Activated CD8-positive, alpha-beta memory T cell treated with anti-CD3 and anti-CD28 coated beads for 24 hours (primary cell): ENCODE results near the gene TAF10.

Experiments used
- DNase-seq: peaks from one replicate; pipeline ENCODE4 v3.0.0-alpha.2; 2020

The TAF10 gene

GRCh38 chr11:6576471-6577373 is 35.3 kb downstream of the TAF10 start:
- DNase-seq: no peak

- no peak for DNase-seq
These were observed 37.0 kb downstream of the TAF10 start for GRCh38 chr11:6574816-6575715.

- no peak for DNase-seq
These were observed 39.8 kb downstream of the TAF10 start for GRCh38 chr11:6572215-6572614.

GRCh38 chr11:6571434-6572008 is 40.5 kb downstream of the TAF10 start:
- DNase-seq: no peak

GRCh38 chr11:6570691-6571427 is 41.2 kb downstream of the TAF10 start:
- DNase-seq: no peak

- no peak for DNase-seq
These were observed 42.3 kb downstream of the TAF10 start for GRCh38 chr11:6569706-6570105.

- DNase-seq: no peak
These were observed 43.7 kb downstream of the TAF10 start for GRCh38 chr11:6568191-6568918.

- DNase-seq: peak; percentile 50
These were observed 44.7 kb downstream of the TAF10 start for GRCh38 chr11:6567371-6567745.

- no peak for DNase-seq
These were observed 45.2 kb downstream of the TAF10 start for GRCh38 chr11:6566704-6567370.

- no peak for DNase-seq
These were observed 45.9 kb downstream of the TAF10 start for GRCh38 chr11:6565988-6566703.

- DNase-seq: no peak
These were observed 46.7 kb downstream of the TAF10 start for GRCh38 chr11:6565325-6565724.

- DNase-seq: no peak
These were observed 48.3 kb downstream of the TAF10 start for GRCh38 chr11:6563667-6564066.

GRCh38 chr11:6563121-6563619 is 48.8 kb downstream of the TAF10 start:
- DNase-seq: no peak

- no peak for DNase-seq
These were observed 50.7 kb downstream of the TAF10 start for GRCh38 chr11:6561288-6561687.
